ENCODE measurements around the gene BBS2.

- TF ChIP-seq POLR2A (IDR thresholded peaks at IDR 0.05) (no peak), POLR2AphosphoS5 (IDR thresholded peaks at IDR 0.05) (no peak), EP300 (IDR thresholded peaks at IDR 0.05) (no peak)
- TF ChIP-seq, protein P1, sequence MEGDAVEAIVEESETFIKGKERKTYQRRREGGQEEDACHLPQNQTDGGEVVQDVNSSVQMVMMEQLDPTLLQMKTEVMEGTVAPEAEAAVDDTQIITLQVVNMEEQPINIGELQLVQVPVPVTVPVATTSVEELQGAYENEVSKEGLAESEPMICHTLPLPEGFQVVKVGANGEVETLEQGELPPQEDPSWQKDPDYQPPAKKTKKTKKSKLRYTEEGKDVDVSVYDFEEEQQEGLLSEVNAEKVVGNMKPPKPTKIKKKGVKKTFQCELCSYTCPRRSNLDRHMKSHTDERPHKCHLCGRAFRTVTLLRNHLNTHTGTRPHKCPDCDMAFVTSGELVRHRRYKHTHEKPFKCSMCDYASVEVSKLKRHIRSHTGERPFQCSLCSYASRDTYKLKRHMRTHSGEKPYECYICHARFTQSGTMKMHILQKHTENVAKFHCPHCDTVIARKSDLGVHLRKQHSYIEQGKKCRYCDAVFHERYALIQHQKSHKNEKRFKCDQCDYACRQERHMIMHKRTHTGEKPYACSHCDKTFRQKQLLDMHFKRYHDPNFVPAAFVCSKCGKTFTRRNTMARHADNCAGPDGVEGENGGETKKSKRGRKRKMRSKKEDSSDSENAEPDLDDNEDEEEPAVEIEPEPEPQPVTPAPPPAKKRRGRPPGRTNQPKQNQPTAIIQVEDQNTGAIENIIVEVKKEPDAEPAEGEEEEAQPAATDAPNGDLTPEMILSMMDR (IDR thresholded peaks at IDR 0.05): no peak
These were observed 28.2 kb upstream of the BBS2 start for GRCh38 chr16:56547949-56548567.

All from stomach (tissue), 4 donors.